GM11168 (cell line): ENCODE results near the gene COL15A1.
"Not testable (repeated sequence)": the region's sequence is repeated elsewhere in the genome, so short reads cannot be mapped to it uniquely, and the experiment has no call there.

Experiments used
- in situ Hi-C: fragments of 300-500 bp; cut with MboI; formaldehyde crosslinking; loops from one replicate; pipeline ENCODE4 v1.12.0; 2022; ENCODE audit warnings: low sequenced_read_pairs; ENCODE audit not compliant: unreplicated experiment

Gene COL15A1

GRCh38 chr9:99004717-99005460 is 61.2 kb downstream of the COL15A1 start:
- in situ Hi-C loops, result no loop called here

GRCh38 chr9:99005651-99006050 is 61.9 kb downstream of the COL15A1 start:
- in situ Hi-C loops, result no loop called here

- in situ Hi-C loops, result no loop called here
Measured at GRCh38 chr9:99006511-99006910, 62.8 kb downstream of the COL15A1 start.

GRCh38 chr9:99006979-99007378 is 63.3 kb downstream of the COL15A1 start:
- in situ Hi-C loops, result no loop called here

GRCh38 chr9:99008203-99008602 is 64.5 kb downstream of the COL15A1 start:
- in situ Hi-C loops, result no loop called here

GRCh38 chr9:99010393-99010792 is 66.7 kb downstream of the COL15A1 start:
- in situ Hi-C loops, result not testable (repeated sequence)

- in situ Hi-C loops, result no loop called here
Measured at GRCh38 chr9:99011161-99011709, 67.5 kb downstream of the COL15A1 start.

GRCh38 chr9:99012957-99013512 is 69.3 kb downstream of the COL15A1 start:
- in situ Hi-C loops, result no loop called here

- in situ Hi-C loops, result no loop called here
Measured at GRCh38 chr9:99013550-99013949, 69.8 kb downstream of the COL15A1 start.

- in situ Hi-C loops, result no loop called here
Measured at GRCh38 chr9:99015448-99015847, 71.7 kb downstream of the COL15A1 start.

- in situ Hi-C loops, result no loop called here
Measured at GRCh38 chr9:99015890-99016289, 72.2 kb downstream of the COL15A1 start.

- in situ Hi-C loops, result no loop called here
Measured at GRCh38 chr9:99016681-99017387, 73.1 kb downstream of the COL15A1 start.

- in situ Hi-C loops, result no loop called here
Measured at GRCh38 chr9:99018653-99019052, 74.9 kb downstream of the COL15A1 start.

- in situ Hi-C loops, result no loop called here
Measured at GRCh38 chr9:99019510-99020331, 76.0 kb downstream of the COL15A1 start.

- in situ Hi-C loops, result no loop called here
Measured at GRCh38 chr9:99020786-99021436, 77.2 kb downstream of the COL15A1 start.

GRCh38 chr9:99021512-99021911 is 77.8 kb downstream of the COL15A1 start:
- in situ Hi-C loops, result no loop called here

- in situ Hi-C loops, result no loop called here
Measured at GRCh38 chr9:99023231-99023630, 79.5 kb downstream of the COL15A1 start.

GRCh38 chr9:99023831-99024230 is 80.1 kb downstream of the COL15A1 start:
- in situ Hi-C loops, result no loop called here

GRCh38 chr9:99024959-99025358 is 81.3 kb downstream of the COL15A1 start:
- in situ Hi-C loops, result no loop called here
